Sigmoid colon (tissue), 4 donors: ENCODE results near the gene IL17RD.

ENCODE experiments used
- CTCF ChIP-seq, 4 experiments: fragments of 450-650 bp in 3 of 4; fragments of 200-600 bp in 1 of 4; IDR thresholded peaks; one replicate each; pipeline ENCODE4 v1.5.1; 2016 to 2019; ENCODE audit warnings: antibody characterized with exemption in 4 of 4, mild to moderate bottlenecking in 3 of 4, moderate library complexity in 2 of 4
- EP300 ChIP-seq, 4 donors: sonication (generic); formaldehyde crosslinking; IDR thresholded peaks; one replicate each; pipeline ENCODE4 v1.6.1; 2017; ENCODE audit warnings: antibody characterized with exemption in 4 of 4
- POLR2A ChIP-seq, 2 donors: fragments of 450-650 bp; IDR thresholded peaks; one replicate each; pipeline ENCODE4 v1.6.1; 2016; ENCODE audit warnings: antibody characterized with exemption in 2 of 2, mild to moderate bottlenecking in 2 of 2, moderate library complexity in 2 of 2

DNA sequence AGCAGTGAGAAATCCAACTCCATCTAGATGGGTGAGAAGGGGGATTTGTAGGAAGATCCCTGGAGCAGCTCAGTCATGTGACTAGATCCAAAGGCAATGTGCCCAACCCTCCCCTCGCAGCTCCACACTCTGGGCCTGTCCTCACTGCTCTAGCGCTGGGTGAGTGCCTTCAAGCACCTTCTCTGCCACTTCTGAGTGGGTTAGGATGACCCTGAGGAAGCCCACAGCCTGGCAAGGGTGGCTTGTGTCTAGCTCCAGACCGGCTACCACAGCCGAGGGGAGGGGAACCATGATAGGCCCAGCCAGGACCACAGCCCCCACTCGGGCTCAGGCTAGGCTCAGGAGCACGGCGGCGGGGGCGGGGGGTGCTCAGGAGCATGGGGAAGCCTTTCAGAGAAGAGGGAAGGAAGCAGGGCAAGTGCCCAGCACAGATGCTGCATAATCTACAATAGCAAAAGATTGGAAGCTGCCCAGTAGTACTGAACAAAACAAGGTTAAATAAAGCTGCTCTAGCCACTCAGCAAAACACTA lies 103.0 kb downstream of the IL17RD start:
- TF ChIP-seq POLR2A (IDR thresholded peaks at IDR 0.05) (no peak), EP300 (IDR thresholded peaks at IDR 0.05) (no peak), CTCF (IDR thresholded peaks at IDR 0.05) (no peak)
